HepG2 (cell line): ENCODE data around the gene SCGB2B2. TPM values are rescaled to one million over a fixed set of nuclear protein-coding genes. Genes with fewer than 3 reads are reported as not detected.

Experiments used
- ARID5B ChIP-seq: IDR thresholded peaks from 2 replicates; pipeline ENCODE4 v1.4.0; 2020; ENCODE audit warnings: mild to moderate bottlenecking, missing genetic modification reagents
- BCL6 ChIP-seq: IDR thresholded peaks from 2 replicates; pipeline ENCODE4 v1.6.1; 2016; ENCODE audit warnings: missing genetic modification reagents, missing compliant biosample characterization
- CENPT ChIP-seq: sonication (generic); formaldehyde crosslinking; IDR thresholded peaks from 2 replicates; pipeline ENCODE4 v1.8.0; 2022; ENCODE audit warnings: low read depth, mild to moderate bottlenecking, moderate library complexity, missing genetic modification reagents
- FOSL1 ChIP-seq: sonication (generic); formaldehyde crosslinking; IDR thresholded peaks from 2 replicates; pipeline ENCODE4 v1.9.0; 2021; ENCODE audit warnings: missing genetic modification reagents, borderline replicate concordance
- FOXO1 ChIP-seq: sonication (generic); formaldehyde crosslinking; IDR thresholded peaks from 2 replicates; pipeline ENCODE4 v1.4.0; 2020; ENCODE audit warnings: missing genetic modification reagents
- HMG20A ChIP-seq: IDR thresholded peaks from 2 replicates; pipeline ENCODE4 v1.6.1; 2016; ENCODE audit warnings: borderline replicate concordance
- HMG20B ChIP-seq: conservative IDR thresholded peaks from 2 replicates; pipeline ENCODE4 v1.6.1; 2016; ENCODE audit warnings: missing genetic modification reagents, missing compliant biosample characterization
- LCORL ChIP-seq, 2 experiments: fragments of 450-650 bp in 1 of 2; sonication (generic) in 1 of 2; formaldehyde crosslinking in 1 of 2; IDR thresholded peaks; 2 replicates each; pipeline versions ENCODE4 v1.5.0 to v1.6.1; 2017 to 2020; ENCODE audit warnings: antibody characterized with exemption in 1 of 2, missing genetic modification reagents in 1 of 2
- ONECUT2 ChIP-seq: sonication (generic); formaldehyde crosslinking; IDR thresholded peaks from 2 replicates; pipeline ENCODE4 v1.4.0; 2020; ENCODE audit warnings: missing genetic modification reagents
- PAXIP1 ChIP-seq: sonication (generic); formaldehyde crosslinking; conservative IDR thresholded peaks from 2 replicates; pipeline ENCODE4 v1.4.0; 2020; ENCODE audit warnings: mild to moderate bottlenecking, missing genetic modification reagents, moderate library complexity
- RARA ChIP-seq: IDR thresholded peaks from 2 replicates; pipeline ENCODE4 v1.6.1; 2016; ENCODE audit warnings: missing genetic modification reagents, missing compliant biosample characterization
- SALL1 ChIP-seq: sonication (generic); formaldehyde crosslinking; IDR thresholded peaks from 2 replicates; pipeline ENCODE4 v1.8.0; 2022; ENCODE audit warnings: mild to moderate bottlenecking, missing genetic modification reagents
- SKI ChIP-seq: fragments of 450-650 bp; IDR thresholded peaks from one replicate; pipeline ENCODE4 v1.6.1; 2018; ENCODE audit warnings: mild to moderate bottlenecking; ENCODE audit not compliant: partially characterized antibody
- SPEN ChIP-seq: sonication (generic); formaldehyde crosslinking; IDR thresholded peaks from 2 replicates; pipeline ENCODE4 v1.5.1; 2020; ENCODE audit warnings: low read depth, mild to moderate bottlenecking, missing genetic modification reagents
- TFE3 ChIP-seq: IDR thresholded peaks from 2 replicates; pipeline ENCODE4 v1.6.1; 2016
- ZBTB1 ChIP-seq: sonication (generic); formaldehyde crosslinking; IDR thresholded peaks from 2 replicates; pipeline ENCODE4 v1.4.0; 2020; ENCODE audit warnings: missing genetic modification reagents, borderline replicate concordance
- ZBTB20 ChIP-seq: sonication (generic); formaldehyde crosslinking; IDR thresholded peaks from 2 replicates; pipeline ENCODE4 v1.8.1; 2023; ENCODE audit warnings: missing genetic modification reagents, low read depth, mild to moderate bottlenecking, borderline replicate concordance
- ZNF121 ChIP-seq: sonication (generic); formaldehyde crosslinking; IDR thresholded peaks from 2 replicates; pipeline ENCODE4 v1.5.0; 2020; ENCODE audit warnings: mild to moderate bottlenecking, missing genetic modification reagents
- ZNF230 ChIP-seq: sonication (generic); formaldehyde crosslinking; IDR thresholded peaks from 2 replicates; pipeline ENCODE4 v1.4.0; 2020; ENCODE audit warnings: mild to moderate bottlenecking, missing genetic modification reagents
- ZNF30 ChIP-seq: sonication (generic); formaldehyde crosslinking; IDR thresholded peaks from 2 replicates; pipeline ENCODE4 v1.5.0; 2020; ENCODE audit warnings: mild to moderate bottlenecking, missing genetic modification reagents
- ZNF639 ChIP-seq: conservative IDR thresholded peaks from 2 replicates; pipeline ENCODE4 v1.6.1; 2018; ENCODE audit warnings: missing genetic modification reagents
- polyA plus RNA-seq, 8 experiments: library from polyadenylated mRNA; depleted of rRNA in 3 of 8; stranded (reverse) in 7 of 8; unstranded in 1 of 8; fragments of >200 nt; fragmentation: Illumina TruSeq in 4 of 8; extraction: Trizol in 4 of 8; gene quantifications; 2 replicates each; pipeline versions ENCODE4 v1.2.1 to v1.2.3, GENCODE V29; 2011 to 2016; ENCODE audit warnings: low read depth in 4 of 8, missing spikeins in 1 of 8, mixed read lengths in 1 of 8; ENCODE audit not compliant: insufficient read depth in 1 of 8
- total RNA-seq, 5 experiments: library from RNA; depleted of rRNA; stranded (reverse); fragments of >200 nt; fragmentation: Illumina TruSeq; extraction: Trizol; gene quantifications; 2 replicates each; pipeline ENCODE4 v1.2.3, GENCODE V29; 2016; ENCODE audit warnings: low read depth in 1 of 5

The SCGB2B2 gene
- total and polyA plus RNA-seq, 2 of the 13 experiments (the other 11 are each of a cell fraction or from before 2014, with no cell fraction given) = 0.03 TPM; not detected in 1

GRCh38 chr19:34633802-34634201 lies 43.2 kb downstream of the SCGB2B2 start (continued):
- TF ChIP-seq ARID5B (CRISPR knock-in tag) (peak; percentile 81), SALL1 (CRISPR knock-in tag) (peak; percentile 37; the same call in 1 of the 2 replicates), ZBTB20 (CRISPR knock-in tag) (no peak), SKI (peak; percentile 68), ZNF639 (CRISPR knock-in tag) (no peak), PAXIP1 (CRISPR knock-in tag) (peak; percentile 48; the same call in 1 of the 2 replicates), ZNF230 (CRISPR knock-in tag) (no peak), BCL6 (CRISPR knock-in tag) (peak; percentile 47; the same call in 1 of the 2 replicates), SPEN (CRISPR knock-in tag) (peak; percentile 22; the same call in 1 of the 2 replicates), ZNF121 (peak; percentile 84), HMG20B (CRISPR knock-in tag) (no peak), ZNF30 (CRISPR knock-in tag) (no peak), LCORL (IDR thresholded peaks at IDR 0.05) (no peak), LCORL (CRISPR knock-in tag; IDR thresholded peaks at IDR 0.05) (0 out of 2 replicates have a peak, but pooled peaks have one; percentile 53), ZBTB1 (CRISPR knock-in tag) (no peak), FOSL1 (CRISPR knock-in tag) (peak; percentile 44; the same call in 1 of the 2 replicates), RARA (CRISPR knock-in tag) (peak; percentile 67), HMG20A (CRISPR knock-in tag) (peak; percentile 25; the same call in 1 of the 2 replicates), ONECUT2 (CRISPR knock-in tag) (no peak), CENPT (no peak), FOXO1 (peak; percentile 40; the same call in 1 of the 2 replicates), TFE3 (peak; percentile 94)
